Measurements from ENCODE around the gene TEX14. TPM values are rescaled to one million over a fixed set of nuclear protein-coding genes. Genes with fewer than 3 reads are reported as not detected.

The TEX14 gene
- polyA plus RNA-seq, 1 donor (not counting 4 experiments of a cell fraction or from before 2014, with no cell fraction given), result 0.16 TPM

DNA sequence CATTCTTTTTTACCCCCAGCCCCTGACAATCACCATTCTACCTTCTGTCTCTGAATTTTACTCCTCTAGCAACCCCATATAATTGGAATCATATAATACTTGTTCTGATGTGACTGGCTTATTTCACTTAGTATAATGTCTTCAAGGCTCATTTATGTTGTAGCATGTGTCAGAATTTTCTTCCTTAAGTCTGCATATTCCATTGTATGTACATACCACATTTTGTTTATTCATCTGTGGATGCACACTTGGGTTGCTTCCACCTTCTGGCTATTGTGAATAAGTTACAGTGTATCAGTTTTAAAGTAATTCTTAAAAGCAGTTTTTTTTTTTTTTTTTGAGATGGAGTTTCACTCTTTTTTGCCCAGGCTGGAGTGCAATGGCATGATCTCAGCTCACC is 39.1 kb upstream of the TEX14 start:
- H3K27me3 ChIP-seq (ENCODE audit: control insufficient read depth, extremely low read depth, insufficient read depth, low read length), result no peaks in the 10 kb centered on the region
- H3K36me3 ChIP-seq (ENCODE audit: control insufficient read depth in 2 of 2, extremely low read depth in 1 of 2, insufficient read depth in 2 of 2, low read length in 2 of 2), result no peaks in the 10 kb centered on the region
- H3K9ac ChIP-seq (ENCODE audit: control insufficient read depth, extremely low read depth, insufficient read depth, low read length), result no peak overlapping the region
- no peak overlapping the region for H2AFZ ChIP-seq (ENCODE audit: control insufficient read depth, low read length)
- H3K9me1 ChIP-seq (ENCODE audit: control insufficient read depth, extremely low read depth, insufficient read depth, low read length), result no peaks in the 10 kb centered on the region
- no peak for DNase-seq (ENCODE audit: low read depth, low spot score)
- H3K4me2 ChIP-seq (ENCODE audit: control insufficient read depth, extremely low read depth, insufficient read depth, low read depth, low read length), result no peak overlapping the region
- no peak overlapping the region for H3K27ac ChIP-seq (ENCODE audit: control insufficient read depth, insufficient read depth, low read length)
- no peak overlapping the region for H3K4me3 ChIP-seq (ENCODE audit: control insufficient read depth in 2 of 3, extremely low read depth in 1 of 3, insufficient read depth in 2 of 3, low read depth in 1 of 3, low read length in 3 of 3)
- H3K79me2 ChIP-seq (ENCODE audit: control insufficient read depth, insufficient read depth, low read length), result no peaks in the 10 kb centered on the region
- no peaks in the 10 kb centered on the region for H3K4me1 ChIP-seq (ENCODE audit: control insufficient read depth, extremely low read depth, insufficient read depth, low read length)
- H3K9me3 ChIP-seq (ENCODE audit: control insufficient read depth, low read depth, low read length), result no peaks in the 10 kb centered on the region
- no peak for TF ChIP-seq EZH2 (IDR thresholded peaks at IDR 0.05; ENCODE audit: low read length)
- TF ChIP-seq, protein P1, sequence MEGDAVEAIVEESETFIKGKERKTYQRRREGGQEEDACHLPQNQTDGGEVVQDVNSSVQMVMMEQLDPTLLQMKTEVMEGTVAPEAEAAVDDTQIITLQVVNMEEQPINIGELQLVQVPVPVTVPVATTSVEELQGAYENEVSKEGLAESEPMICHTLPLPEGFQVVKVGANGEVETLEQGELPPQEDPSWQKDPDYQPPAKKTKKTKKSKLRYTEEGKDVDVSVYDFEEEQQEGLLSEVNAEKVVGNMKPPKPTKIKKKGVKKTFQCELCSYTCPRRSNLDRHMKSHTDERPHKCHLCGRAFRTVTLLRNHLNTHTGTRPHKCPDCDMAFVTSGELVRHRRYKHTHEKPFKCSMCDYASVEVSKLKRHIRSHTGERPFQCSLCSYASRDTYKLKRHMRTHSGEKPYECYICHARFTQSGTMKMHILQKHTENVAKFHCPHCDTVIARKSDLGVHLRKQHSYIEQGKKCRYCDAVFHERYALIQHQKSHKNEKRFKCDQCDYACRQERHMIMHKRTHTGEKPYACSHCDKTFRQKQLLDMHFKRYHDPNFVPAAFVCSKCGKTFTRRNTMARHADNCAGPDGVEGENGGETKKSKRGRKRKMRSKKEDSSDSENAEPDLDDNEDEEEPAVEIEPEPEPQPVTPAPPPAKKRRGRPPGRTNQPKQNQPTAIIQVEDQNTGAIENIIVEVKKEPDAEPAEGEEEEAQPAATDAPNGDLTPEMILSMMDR (optimal IDR thresholded peaks at IDR 0.05 in 1 of 3, IDR thresholded peaks at IDR 0.05 in 1 of 3, conservative IDR thresholded peaks at IDR 0.05 in 1 of 3; ENCODE audit: extremely low read depth in 1 of 3, insufficient read depth in 2 of 3, low read length in 3 of 3), result no peak
- dilution Hi-C loops (cut with MboI; ENCODE audit: extremely low pct_ligation_motif_present, low sequenced_read_pairs), result no loop called here
- FAIRE-seq, result no peak
- H4K20me1 ChIP-seq (ENCODE audit: control insufficient read depth, extremely low read depth, insufficient read depth, low read length), result no peaks in the 10 kb centered on the region

DNA sequence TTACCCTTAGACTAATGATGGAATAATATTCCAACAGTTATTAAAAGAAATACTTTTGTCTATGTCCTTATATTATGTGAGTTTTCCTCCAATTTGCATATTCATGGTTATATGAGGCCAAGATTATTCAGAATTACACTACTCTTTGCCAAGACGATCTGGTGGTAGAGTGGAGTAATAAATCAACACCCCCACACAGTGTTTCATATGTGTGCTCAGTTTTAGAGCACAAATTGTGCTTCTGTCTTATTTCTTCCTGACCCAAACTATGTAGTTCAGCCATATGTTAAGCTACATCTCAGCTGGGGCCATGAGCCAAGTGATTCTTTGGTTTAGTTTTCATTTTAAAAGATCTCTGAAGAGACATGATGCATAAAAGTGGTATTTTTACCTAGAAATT is 37.0 kb upstream of the TEX14 start:
- no peak overlapping the region for H3K4me3 ChIP-seq (ENCODE audit: control insufficient read depth in 2 of 3, extremely low read depth in 1 of 3, insufficient read depth in 2 of 3, low read depth in 1 of 3, low read length in 3 of 3)
- TF ChIP-seq, protein P1 (optimal IDR thresholded peaks at IDR 0.05 in 1 of 3, IDR thresholded peaks at IDR 0.05 in 1 of 3, conservative IDR thresholded peaks at IDR 0.05 in 1 of 3; ENCODE audit: extremely low read depth in 1 of 3, insufficient read depth in 2 of 3, low read length in 3 of 3), result no peak
- no peak for TF ChIP-seq EZH2 (IDR thresholded peaks at IDR 0.05; ENCODE audit: low read length)
- no peak for DNase-seq (ENCODE audit: low read depth, low spot score)
- no peaks in the 10 kb centered on the region for H4K20me1 ChIP-seq (ENCODE audit: control insufficient read depth, extremely low read depth, insufficient read depth, low read length)
- H3K27ac ChIP-seq (ENCODE audit: control insufficient read depth, insufficient read depth, low read length), result no peak overlapping the region
- H3K9ac ChIP-seq (ENCODE audit: control insufficient read depth, extremely low read depth, insufficient read depth, low read length), result no peak overlapping the region
- H3K79me2 ChIP-seq (ENCODE audit: control insufficient read depth, insufficient read depth, low read length), result no peaks in the 10 kb centered on the region
- no peaks in the 10 kb centered on the region for H3K9me1 ChIP-seq (ENCODE audit: control insufficient read depth, extremely low read depth, insufficient read depth, low read length)
- H3K27me3 ChIP-seq (ENCODE audit: control insufficient read depth, extremely low read depth, insufficient read depth, low read length), result no peaks in the 10 kb centered on the region
- no peak for FAIRE-seq
- H3K4me1 ChIP-seq (ENCODE audit: control insufficient read depth, extremely low read depth, insufficient read depth, low read length), result no peaks in the 10 kb centered on the region
- dilution Hi-C loops (cut with MboI; ENCODE audit: extremely low pct_ligation_motif_present, low sequenced_read_pairs), result no loop called here
- no peak overlapping the region for H3K4me2 ChIP-seq (ENCODE audit: control insufficient read depth, extremely low read depth, insufficient read depth, low read depth, low read length)
- H3K9me3 ChIP-seq (ENCODE audit: control insufficient read depth, low read depth, low read length), result no peaks in the 10 kb centered on the region
- no peak overlapping the region for H2AFZ ChIP-seq (ENCODE audit: control insufficient read depth, low read length)
- no peaks in the 10 kb centered on the region for H3K36me3 ChIP-seq (ENCODE audit: control insufficient read depth in 2 of 2, extremely low read depth in 1 of 2, insufficient read depth in 2 of 2, low read length in 2 of 2)

All from keratinocyte (primary cell).